GM20000 (cell line): ENCODE results near the gene PDE6C.

Experiments used
- DNase-seq: peaks from one replicate; pipeline ENCODE4 v3.0.0; 2012; ENCODE audit warnings: low spot score
- TF ChIP-seq, protein P1 (sequence below): IDR thresholded peaks from 2 replicates; pipeline ENCODE4 v1.5.1; 2012; ENCODE audit warnings: mild to moderate bottlenecking, control low read depth; ENCODE audit errors: extremely low read depth, missing control alignments

PDE6C gene

DNA sequence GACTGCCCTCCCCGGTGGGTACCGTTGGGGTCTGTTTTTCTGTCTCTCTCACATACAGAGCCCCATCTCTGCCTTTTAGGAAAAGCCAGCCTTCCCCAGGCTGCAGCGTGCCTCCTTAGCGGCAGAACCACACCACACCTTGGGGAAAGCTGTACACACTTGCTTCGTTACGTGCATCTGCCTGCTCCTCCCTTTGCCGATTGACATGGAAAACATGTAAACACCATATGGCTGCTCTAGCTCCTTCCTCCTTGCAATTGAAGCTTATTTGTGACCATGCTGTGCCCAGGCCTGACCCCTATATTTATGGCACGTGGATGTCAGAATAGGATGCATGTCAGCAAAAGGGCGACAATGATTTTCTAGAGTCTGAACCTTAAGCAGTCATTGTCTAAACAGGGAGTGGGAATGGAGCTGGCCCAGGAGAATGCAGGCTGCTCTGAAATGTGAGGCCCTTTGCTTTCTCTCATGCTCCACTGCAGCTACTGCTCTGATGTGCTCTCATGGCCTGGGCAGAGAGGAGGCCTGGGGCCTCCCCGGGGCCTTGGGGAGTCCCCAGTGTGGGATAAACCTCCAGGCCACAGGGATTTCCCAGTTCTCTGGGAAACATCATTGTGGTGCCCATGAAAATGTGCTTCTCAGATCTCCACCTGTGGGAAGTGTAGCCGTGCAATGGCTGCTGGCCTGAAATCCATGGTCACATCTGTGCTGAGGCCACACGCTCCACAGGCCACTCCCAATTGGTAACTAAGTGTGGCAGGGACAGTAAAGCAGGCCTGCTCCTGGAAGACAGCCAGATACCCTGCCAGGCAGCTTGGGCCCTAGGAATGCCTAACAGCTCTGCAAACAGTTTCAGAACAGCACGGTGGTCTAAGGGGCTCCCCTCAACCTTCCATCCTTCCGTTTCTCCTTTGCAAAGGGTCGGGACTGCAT lies 18.6 kb downstream of the PDE6C start:
- no peak for DNase-seq
- TF ChIP-seq, protein P1, sequence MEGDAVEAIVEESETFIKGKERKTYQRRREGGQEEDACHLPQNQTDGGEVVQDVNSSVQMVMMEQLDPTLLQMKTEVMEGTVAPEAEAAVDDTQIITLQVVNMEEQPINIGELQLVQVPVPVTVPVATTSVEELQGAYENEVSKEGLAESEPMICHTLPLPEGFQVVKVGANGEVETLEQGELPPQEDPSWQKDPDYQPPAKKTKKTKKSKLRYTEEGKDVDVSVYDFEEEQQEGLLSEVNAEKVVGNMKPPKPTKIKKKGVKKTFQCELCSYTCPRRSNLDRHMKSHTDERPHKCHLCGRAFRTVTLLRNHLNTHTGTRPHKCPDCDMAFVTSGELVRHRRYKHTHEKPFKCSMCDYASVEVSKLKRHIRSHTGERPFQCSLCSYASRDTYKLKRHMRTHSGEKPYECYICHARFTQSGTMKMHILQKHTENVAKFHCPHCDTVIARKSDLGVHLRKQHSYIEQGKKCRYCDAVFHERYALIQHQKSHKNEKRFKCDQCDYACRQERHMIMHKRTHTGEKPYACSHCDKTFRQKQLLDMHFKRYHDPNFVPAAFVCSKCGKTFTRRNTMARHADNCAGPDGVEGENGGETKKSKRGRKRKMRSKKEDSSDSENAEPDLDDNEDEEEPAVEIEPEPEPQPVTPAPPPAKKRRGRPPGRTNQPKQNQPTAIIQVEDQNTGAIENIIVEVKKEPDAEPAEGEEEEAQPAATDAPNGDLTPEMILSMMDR: no peak

DNA sequence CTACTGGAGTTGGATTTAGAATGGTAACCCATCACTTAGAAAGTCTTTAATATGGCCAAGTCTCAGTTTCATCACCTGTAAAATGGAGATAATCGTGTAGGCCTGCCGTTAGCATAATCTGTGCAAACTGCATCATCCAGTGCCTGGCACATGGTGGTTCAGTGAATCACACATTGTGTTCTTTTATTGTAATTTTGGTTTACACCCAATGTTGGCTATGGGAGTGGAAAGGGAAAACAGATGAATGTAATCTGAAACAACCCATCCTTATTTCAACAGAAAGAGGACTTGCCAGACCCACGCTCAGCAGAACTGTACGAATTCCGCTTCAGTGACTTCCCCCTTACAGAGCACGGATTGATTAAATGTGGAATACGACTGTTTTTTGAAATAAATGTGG lies 27.5 kb downstream of the PDE6C start:
- DNase-seq: no peak

DNA sequence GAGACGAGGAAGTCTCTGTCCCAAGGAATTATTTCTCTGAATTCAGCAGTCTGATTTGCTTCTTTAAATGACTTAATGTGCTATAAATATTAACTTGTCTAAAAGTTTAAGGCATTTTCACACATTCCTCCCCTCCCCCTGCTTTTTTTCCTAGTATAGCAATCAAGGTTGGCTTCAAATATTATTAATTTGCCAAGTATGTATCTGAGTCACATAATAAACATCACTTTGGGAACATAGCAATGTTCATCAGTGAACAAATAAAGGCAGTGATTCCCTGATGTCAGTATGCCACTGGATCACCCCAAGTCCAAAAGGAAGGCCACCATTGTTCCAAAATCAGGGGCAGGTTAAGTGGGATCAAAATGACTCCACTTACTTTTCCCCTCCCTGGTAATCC lies 40.5 kb downstream of the PDE6C start:
- no peak for DNase-seq
- TF ChIP-seq, protein P1: no peak

More for the DNA sequence above, 27.5 kb downstream of the PDE6C start:
- TF ChIP-seq, protein P1: no peak

DNA sequence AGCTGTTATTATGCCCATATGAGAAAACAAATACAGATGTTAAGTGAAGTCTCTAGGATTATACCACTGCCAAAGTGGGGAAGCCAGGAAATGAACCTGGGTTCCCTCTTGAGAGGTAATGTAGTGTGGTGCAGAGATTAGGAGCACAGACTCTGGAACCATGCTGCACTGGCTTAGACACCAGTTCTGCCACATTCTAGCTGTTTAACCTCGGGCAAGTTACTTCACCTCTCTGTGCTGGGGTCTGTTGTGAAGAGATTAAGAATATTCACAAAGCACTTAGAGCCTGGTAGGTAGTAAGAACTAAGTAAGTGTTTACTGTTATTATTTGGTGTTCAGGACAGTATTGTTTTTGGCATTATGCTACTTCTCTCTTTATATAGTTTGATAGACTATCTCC lies 41.9 kb downstream of the PDE6C start:
- TF ChIP-seq, protein P1: no peak
- DNase-seq: no peak

DNA sequence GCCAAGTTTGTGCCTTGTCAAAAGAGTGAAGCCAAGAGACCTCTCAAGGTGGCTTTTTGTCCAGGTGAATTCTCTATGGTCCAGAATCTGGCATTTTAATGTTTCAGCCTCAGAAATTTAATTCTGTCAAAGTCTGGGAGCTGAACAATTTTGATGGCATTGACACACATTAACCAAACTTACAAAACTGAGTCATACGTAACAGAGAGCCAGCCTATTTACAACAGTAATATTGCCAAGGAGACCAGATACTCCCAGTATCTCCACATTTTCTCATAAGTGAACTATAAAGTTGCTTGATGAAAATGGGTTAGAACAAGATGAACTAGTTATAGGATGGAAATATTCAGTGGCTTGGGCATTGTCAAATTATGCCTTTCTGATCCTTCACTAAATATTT lies 43.8 kb downstream of the PDE6C start:
- DNase-seq: no peak
- TF ChIP-seq, protein P1: no peak

DNA sequence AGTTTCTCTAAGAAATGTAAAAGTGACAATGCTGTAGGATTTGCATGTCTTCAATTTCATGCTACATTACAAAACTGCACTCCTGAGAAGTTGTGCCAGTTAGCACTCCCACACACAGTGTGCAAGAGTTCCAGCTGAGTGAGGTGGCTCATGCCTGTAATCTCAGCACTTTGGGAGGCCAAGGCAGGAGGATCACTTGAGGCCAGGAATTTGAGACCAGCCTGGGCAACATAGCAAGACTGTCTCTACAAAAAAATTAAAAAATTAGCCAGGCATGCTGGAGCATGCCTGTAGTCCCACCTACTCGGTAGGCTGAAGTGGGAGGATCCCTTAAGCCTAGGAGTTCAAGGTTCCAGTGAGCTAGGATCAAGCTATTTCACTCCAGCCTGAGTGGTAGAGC lies 45.4 kb downstream of the PDE6C start:
- DNase-seq: no peak
- TF ChIP-seq, protein P1: no peak

DNA sequence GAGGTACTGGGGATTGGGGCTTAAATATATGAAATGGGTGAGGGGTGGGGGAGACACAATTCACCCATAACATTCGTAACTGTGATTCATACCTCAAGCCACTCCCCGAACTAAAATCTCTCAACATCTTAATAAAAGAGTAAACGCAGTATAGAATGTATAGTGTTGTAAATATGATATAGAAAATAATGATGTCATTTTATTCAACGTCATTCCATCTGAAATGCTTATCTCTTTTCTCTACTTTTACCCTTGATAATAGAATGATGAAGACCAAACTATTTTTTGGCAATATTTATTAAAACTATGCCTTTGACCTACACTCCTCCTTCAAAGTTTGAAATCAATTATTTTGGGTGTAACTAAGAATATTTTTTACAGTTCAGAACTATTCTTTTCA lies 53.7 kb downstream of the PDE6C start:
- no peak for DNase-seq
- TF ChIP-seq, protein P1: no peak
